Body of pancreas (tissue), 4 donors: ENCODE measurements around the gene TEAD4. TPM values are rescaled to one million over a fixed set of nuclear protein-coding genes. Genes with fewer than 3 reads are reported as not detected.

Experiments
- ATAC-seq: fragments of 150-250 bp; one replicate; pipeline ENCODE4 v1.9.1; 2016
- DNase-seq, 4 donors: peaks; one replicate each; pipeline ENCODE4 v3.0.0-alpha.2; 2019
- H3K27ac ChIP-seq, 4 donors: fragments of 200-600 bp; sonication (generic); 1 replicate in 3 of 4; 2 replicates in 1 of 4; pipeline versions ENCODE4 v1.5.1 to v1.6.1; 2016 to 2019; ENCODE audit warnings: mild to moderate bottlenecking in 1 of 4, mixed read lengths in 1 of 4, moderate library complexity in 1 of 4
- H3K27me3 ChIP-seq, 2 donors: fragments of 200-600 bp; sonication (generic); one replicate each; pipeline ENCODE4 v1.6.0; 2016; ENCODE audit warnings: mild to moderate bottlenecking in 1 of 2
- H3K36me3 ChIP-seq, 2 donors: fragments of 200-600 bp; sonication (generic); replicated peaks in 1 of 2; 2 replicates each; pipeline ENCODE4 v1.5.1; 2016; ENCODE audit warnings: low read depth in 2 of 2; ENCODE audit not compliant: insufficient read depth in 1 of 2
- H3K4me1 ChIP-seq: fragments of 200-600 bp; sonication (generic); one replicate; pipeline ENCODE4 v1.6.0; 2016
- H3K4me3 ChIP-seq, 2 donors: fragments of 200-600 bp; sonication (generic); 1 replicate in 1 of 2; 2 replicates in 1 of 2; pipeline ENCODE4 v1.5.1; 2016 to 2019
- H3K9me3 ChIP-seq, 3 donors: fragments of 200-600 bp; sonication (generic); 1 replicate in 2 of 3; 2 replicates in 1 of 3; pipeline ENCODE4 v1.5.1; 2016
- POLR2A ChIP-seq, 3 donors: fragments of 450-650 bp; IDR thresholded peaks; one replicate each; pipeline ENCODE4 v1.6.1; 2016; ENCODE audit warnings: antibody characterized with exemption in 3 of 3, mild to moderate bottlenecking in 2 of 3
- WGBS, 2 donors: methylation state at CpG; one replicate each; pipeline ENCODE4 v1.1.5; 2017; 5-methylcytosine and 5-hydroxymethylcytosine counted together
- intact Hi-C: fragments of 100-400 bp; cut with DNase I; formaldehyde crosslinking; loops from one replicate; pipeline ENCODE4 v1.15.1; 2023
- total RNA-seq, 2 donors: library from RNA; depleted of rRNA; stranded (reverse); fragments of >200 nt; gene quantifications; one replicate each; pipeline ENCODE4 v1.1.0, GENCODE V29; 2016
- TF ChIP-seq, protein P1 (sequence below), 7 experiments: fragments of 450-650 bp in 4 of 7; fragments of 200-600 bp in 3 of 7; sonication (generic) in 3 of 7; IDR thresholded peaks; one replicate each; pipeline ENCODE4 v1.5.1; 2016 to 2019; ENCODE audit warnings: antibody characterized with exemption in 7 of 7

The TEAD4 gene
- total RNA-seq, 2 donors from 2014 or later = 25.1 to 28.5 TPM

DNA sequence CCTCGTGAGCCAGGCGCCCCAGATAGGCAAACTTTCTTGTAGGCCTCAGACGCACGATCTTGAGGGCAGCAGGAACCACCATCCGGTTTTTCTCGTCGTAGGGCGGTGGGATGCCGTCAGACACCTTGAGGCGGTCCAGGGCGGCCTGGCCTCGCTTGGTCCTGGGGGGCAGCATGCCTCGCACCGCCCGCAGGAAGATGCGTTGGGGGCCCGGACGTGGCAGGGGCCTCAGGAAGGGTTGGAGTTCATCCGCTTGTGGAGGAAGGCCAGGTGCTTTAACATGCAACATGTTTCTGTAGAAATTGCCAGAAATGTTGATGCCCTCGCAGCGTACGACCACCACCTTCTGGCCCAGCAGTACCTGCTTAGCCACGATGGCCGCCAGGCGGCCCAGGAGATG lies 112.5 kb downstream of the TEAD4 start:
- no peaks in the 10 kb centered on the region for H3K27me3 ChIP-seq
- no peaks in the 10 kb centered on the region for H3K9me3 ChIP-seq
- no peaks in the 10 kb centered on the region for H3K36me3 ChIP-seq
- H3K4me3 ChIP-seq = no peak overlapping the region
- intact Hi-C loops = no loop called here
- no peak overlapping the region for H3K27ac ChIP-seq
- 89 to 92% methylated on average over 23 to 25 of the region's 25 CpGs for WGBS, 2 donors
- H3K4me1 ChIP-seq = peaks cover 16% of the 10 kb centered on the region
- ATAC-seq (no peak), DNase-seq (no peak)
- TF ChIP-seq, protein P1, sequence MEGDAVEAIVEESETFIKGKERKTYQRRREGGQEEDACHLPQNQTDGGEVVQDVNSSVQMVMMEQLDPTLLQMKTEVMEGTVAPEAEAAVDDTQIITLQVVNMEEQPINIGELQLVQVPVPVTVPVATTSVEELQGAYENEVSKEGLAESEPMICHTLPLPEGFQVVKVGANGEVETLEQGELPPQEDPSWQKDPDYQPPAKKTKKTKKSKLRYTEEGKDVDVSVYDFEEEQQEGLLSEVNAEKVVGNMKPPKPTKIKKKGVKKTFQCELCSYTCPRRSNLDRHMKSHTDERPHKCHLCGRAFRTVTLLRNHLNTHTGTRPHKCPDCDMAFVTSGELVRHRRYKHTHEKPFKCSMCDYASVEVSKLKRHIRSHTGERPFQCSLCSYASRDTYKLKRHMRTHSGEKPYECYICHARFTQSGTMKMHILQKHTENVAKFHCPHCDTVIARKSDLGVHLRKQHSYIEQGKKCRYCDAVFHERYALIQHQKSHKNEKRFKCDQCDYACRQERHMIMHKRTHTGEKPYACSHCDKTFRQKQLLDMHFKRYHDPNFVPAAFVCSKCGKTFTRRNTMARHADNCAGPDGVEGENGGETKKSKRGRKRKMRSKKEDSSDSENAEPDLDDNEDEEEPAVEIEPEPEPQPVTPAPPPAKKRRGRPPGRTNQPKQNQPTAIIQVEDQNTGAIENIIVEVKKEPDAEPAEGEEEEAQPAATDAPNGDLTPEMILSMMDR (IDR thresholded peaks at IDR 0.05) = no peak

DNA sequence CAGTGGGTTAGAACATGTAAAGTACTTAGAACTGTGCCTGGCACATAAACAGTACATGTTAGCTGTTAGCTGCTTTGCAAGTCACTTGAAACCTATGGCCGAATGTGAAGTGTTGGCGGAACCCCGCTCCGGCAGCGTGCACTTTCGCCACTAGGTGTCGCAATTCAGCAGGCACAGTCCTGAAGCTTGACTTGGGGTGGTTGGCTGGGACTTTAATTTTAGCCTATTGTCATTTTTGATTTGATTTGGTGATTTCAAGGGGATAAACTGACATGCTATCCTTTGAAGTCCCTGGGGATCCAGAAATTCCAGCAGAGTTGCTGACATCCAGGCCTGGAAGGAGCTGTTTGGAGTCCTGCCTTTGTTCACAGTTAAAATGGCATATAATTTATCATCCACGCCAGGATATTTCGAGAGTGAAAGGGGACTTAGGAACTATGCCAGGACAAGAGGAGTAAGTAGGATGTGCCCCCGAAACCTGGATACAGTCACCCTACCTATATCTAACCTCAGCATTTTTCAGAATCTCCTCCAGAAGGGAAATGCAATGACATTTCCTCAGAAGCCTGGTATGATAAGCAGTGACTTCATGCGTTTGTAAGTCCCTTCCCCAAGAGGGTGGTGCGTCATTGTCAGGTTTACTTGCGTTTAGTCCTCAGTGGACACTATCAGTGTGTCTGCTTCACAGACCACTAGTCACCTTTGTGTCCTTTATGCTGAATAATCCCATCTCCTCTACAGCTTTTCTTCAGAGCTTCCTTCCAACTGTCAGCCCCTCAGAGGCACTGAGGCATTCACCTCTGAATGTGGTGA lies 114.4 kb downstream of the TEAD4 start:
- Histone ChIP-seq H3K4me3 (no peak overlapping the region), H3K4me1 (peaks cover 24% of the 10 kb centered on the region), H3K36me3 (no peaks in the 10 kb centered on the region), H3K27me3 (no peaks in the 10 kb centered on the region), H3K27ac (no peak overlapping the region), H3K9me3 (no peaks in the 10 kb centered on the region)
- peak; percentile 33 for ATAC-seq
- peak; percentile 82 to 88 (median 84) for DNase-seq
- no peak for TF ChIP-seq POLR2A (IDR thresholded peaks at IDR 0.05)
- TF ChIP-seq, protein P1 (IDR thresholded peaks at IDR 0.05) = peak; percentile 88 to 98 (median 92)
- intact Hi-C loops = no loop called here
- WGBS, 2 donors = 5% methylated on average over 13 of the region's 13 CpGs

DNA sequence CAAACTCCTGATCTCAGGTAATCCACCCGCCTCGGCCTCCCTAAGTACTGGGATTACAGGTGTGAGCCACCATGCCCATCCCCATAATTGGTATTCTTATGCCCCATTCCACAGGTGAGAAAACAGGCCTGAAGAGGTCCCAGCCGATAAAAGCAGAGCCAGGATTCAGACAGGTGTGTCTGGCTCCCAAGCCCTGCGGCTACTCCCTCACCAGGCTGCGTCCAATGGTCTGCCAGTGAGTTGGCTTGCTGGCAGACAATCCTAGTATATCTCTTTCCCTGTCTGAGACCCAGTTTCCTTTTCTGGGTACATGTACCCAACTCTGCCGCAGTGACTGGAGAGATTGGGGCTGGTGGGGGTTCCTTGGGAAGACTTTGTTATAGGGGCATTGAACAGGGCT lies 116.1 kb downstream of the TEAD4 start:
- H3K4me3 ChIP-seq = no peak overlapping the region
- no peaks in the 10 kb centered on the region for H3K36me3 ChIP-seq
- H3K4me1 ChIP-seq = peaks cover 24% of the 10 kb centered on the region
- H3K27ac ChIP-seq = no peak overlapping the region
- 87 to 98% methylated on average over 6 of the region's 6 CpGs for WGBS, 2 donors
- ATAC-seq (no peak), DNase-seq (no peak)
- H3K27me3 ChIP-seq = no peaks in the 10 kb centered on the region
- intact Hi-C loops = no loop called here
- H3K9me3 ChIP-seq = no peaks in the 10 kb centered on the region
- TF ChIP-seq POLR2A (IDR thresholded peaks at IDR 0.05) = no peak
- TF ChIP-seq, protein P1 (IDR thresholded peaks at IDR 0.05) = no peak

DNA sequence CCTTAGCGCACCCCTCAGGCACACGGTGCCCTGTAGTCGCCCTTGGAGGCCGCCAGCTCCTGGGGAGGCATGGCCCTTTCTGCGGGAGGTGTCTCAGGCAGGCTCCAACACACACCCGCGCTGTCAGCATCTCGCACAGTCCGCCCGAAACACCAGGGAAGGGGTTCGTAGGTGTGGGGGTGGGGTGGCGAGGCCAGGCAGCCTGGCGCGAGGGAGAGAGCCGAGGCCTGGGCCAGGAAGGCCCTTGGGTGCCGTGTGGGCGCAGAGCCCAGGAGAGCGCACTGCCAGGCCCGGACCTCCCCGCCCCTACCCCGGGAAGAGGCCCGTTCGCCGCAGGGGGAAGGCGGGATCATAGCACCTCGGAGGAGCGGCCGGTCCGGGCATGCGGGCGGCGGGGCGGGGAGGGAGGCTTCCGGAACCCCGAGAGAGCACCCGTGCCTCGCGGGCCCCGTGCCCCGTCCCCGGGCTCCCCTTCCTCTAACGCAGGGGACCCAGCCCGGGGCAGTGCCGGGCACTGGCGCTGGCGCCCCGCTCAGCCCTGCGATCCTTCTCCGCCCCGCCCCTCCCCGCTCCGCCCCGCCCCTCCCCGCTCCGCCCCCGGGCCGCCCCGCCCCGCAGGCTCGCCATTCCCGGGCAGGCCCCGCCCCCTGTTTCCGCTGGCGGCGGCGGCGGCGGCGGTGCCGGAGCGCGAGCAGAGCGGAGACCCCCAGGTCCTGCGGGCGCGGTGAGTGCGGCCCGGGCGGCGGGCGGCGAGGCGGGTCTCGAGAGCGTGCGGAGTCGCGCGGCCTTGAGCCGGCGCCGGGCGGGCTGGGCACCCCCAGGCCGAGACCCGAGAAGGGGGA lies 117.8 kb downstream of the TEAD4 start, which contains the start of gene TSPAN9:
TSS of gene TSPAN9 (plus strand) at position 650 of the 842 bp plus-strand sequence. CDS start 123,815 bp downstream, outside the sequence.
- TF ChIP-seq POLR2A (IDR thresholded peaks at IDR 0.05) = peak; percentile 69 to 83 (median 75)
- TF ChIP-seq, protein P1 (IDR thresholded peaks at IDR 0.05) = peak in 1 of 7 experiments; percentile 0
- H3K4me1 ChIP-seq = peaks cover 25% of the 10 kb centered on the region
- DNase-seq (peak; percentile 84 to 91 (median 89)), ATAC-seq (peak; percentile 90)
- no peaks in the 10 kb centered on the region for H3K27me3 ChIP-seq
- peak within 1 kb of the TSS; percentile 59 to 74 for H3K4me3 ChIP-seq
- 0% methylated on average over 2 to 60 of the region's 95 CpGs for WGBS, 2 donors
- intact Hi-C loops = no loop called here
- H3K9me3 ChIP-seq = no peaks in the 10 kb centered on the region
- peak within 1 kb of the TSS; percentile 81 to 93 (median 88) for H3K27ac ChIP-seq
- H3K36me3 ChIP-seq = no peaks in the 10 kb centered on the region
